Measurements from ENCODE around the gene ACBD6.

Gene ACBD6

DNA sequence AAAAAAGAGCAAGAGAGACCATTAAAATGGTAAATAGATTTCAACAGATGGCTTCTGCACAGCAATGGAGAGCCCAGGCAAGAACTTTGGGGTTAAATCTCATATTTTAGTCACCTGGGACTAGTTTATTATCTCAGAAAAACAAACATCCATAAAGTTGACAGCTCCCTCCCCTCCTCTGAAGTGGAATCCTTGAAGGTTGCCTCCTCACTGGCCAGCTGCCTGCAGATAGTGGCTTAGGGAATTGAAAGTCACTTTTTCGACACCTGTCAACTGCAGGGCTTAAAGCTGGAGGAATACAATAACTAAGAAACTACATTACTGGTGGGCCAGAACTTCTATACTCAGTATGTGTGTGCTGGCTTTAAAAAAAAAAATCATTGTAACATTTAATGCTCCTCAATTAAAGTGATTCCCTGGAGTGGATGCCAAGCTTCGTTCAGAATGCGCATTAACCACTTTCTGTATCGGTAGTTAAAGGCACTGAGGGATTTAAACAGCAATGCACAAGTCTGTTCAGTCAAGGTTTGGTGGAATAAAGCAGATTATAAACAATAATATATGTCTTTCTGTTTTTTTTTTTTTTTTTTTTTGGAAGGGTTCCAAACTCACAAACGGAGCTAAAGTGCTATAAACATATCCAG, 219.9 kb downstream of the ACBD6 start:
- H3K4me3 ChIP-seq (ENCODE audit: low read depth, low read length): no peak overlapping the region
- TF ChIP-seq, protein P1, sequence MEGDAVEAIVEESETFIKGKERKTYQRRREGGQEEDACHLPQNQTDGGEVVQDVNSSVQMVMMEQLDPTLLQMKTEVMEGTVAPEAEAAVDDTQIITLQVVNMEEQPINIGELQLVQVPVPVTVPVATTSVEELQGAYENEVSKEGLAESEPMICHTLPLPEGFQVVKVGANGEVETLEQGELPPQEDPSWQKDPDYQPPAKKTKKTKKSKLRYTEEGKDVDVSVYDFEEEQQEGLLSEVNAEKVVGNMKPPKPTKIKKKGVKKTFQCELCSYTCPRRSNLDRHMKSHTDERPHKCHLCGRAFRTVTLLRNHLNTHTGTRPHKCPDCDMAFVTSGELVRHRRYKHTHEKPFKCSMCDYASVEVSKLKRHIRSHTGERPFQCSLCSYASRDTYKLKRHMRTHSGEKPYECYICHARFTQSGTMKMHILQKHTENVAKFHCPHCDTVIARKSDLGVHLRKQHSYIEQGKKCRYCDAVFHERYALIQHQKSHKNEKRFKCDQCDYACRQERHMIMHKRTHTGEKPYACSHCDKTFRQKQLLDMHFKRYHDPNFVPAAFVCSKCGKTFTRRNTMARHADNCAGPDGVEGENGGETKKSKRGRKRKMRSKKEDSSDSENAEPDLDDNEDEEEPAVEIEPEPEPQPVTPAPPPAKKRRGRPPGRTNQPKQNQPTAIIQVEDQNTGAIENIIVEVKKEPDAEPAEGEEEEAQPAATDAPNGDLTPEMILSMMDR (IDR thresholded peaks at IDR 0.05; ENCODE audit: low read depth, low read length): no peak

DNA sequence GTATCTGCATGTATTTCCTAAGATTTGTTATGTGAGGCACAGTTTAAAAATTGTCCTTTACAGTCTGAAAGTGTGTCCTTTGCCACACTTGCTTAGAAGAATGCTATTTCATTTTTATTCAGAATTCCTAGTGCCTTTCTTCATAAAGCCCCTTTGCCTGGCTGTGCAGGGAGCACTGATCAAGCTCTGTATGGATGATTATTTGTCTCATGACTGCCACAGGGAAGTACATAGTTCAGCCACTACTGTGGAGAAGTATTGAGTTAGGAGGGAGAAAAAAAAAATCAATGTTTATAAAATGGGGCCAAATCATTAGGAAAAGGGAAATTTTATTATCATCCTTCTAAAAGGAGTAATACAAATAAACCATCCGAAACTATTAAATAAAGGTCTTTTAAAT, 220.9 kb downstream of the ACBD6 start:
- TF ChIP-seq, protein P1 (IDR thresholded peaks at IDR 0.05; ENCODE audit: low read depth, low read length): no peak
- H3K4me3 ChIP-seq (ENCODE audit: low read depth, low read length): no peak overlapping the region

DNA sequence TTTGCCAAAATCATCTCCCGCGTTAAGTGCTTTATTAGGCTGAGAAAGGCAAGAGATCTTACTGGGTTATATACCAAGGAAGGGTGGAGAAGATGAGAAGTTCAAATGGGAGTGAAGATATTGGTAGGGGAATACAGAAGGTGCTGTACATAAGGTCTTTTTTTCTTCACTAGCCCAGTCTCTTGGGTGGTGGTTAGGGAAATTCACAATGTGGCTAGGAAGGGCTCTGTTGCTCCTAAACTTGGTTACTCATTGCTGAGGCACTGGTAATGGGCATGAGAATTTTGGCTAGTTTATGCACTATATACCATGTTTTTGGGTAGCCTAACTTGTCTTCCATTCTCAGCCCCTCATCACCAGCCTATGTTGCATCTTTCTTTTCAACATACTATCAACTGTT, 221.8 kb downstream of the ACBD6 start:
- TF ChIP-seq, protein P1 (IDR thresholded peaks at IDR 0.05; ENCODE audit: low read depth, low read length): no peak

DNA sequence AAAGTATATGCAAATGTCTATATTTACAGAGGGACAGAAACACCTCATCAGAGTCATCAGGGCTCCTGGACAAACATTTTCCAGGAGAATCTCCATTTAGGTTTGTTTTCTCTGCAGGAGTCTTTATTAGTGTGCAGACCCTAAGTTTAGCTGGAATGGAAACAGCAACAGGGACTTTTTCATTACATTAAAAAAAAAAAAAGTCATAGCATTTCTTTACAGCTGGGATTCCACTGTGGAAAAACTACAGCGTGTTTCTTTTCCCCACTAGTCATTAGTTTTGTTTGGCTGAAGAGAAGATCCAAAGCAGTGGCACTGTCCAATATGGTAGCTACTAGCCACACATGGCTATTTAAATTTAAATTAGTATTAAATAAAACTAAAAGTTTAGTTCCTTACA, 222.7 kb downstream of the ACBD6 start:
- TF ChIP-seq, protein P1 (IDR thresholded peaks at IDR 0.05; ENCODE audit: low read depth, low read length): no peak

More for the DNA sequence above, 221.8 kb downstream of the ACBD6 start:
- no peak overlapping the region for H3K4me3 ChIP-seq (ENCODE audit: low read depth, low read length)

DNA sequence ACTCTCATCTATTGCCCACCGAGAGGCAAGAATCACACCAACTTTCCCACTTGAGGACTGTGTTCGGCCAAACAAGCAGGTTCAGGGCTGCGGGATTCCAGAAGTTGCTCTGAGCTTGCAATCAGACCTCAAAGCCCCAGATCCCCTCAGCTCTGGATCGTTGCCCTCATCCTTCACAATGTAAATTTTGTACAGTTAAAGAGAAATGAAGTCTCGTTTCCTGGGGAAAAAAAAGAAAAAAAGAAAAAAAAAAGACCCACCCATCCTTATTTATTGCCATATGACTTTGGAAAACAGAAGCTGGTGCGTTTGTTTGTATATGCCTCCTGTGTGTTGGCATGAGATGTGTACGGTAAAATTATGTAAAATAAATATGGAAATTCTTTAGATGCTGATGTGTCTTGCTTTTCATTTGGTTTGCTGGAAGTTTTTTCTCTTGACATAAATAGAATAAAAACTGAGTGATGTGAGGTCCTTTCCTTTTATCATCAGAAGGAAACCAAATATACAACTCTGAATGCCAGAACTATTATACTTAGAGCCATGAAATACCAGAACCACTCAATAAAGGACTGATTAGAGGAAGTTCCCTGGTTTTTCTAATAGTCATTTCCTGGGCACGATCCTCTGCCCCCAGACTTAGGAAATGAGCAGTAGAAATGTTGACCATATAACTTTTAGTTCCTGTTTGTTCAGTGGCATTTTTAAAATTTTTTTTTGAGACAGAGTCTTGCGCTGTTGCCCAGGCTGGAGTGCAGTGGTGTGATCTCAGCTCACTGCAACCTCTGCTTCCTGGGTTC, 223.6 kb downstream of the ACBD6 start:
- no peak overlapping the region for H3K4me3 ChIP-seq (ENCODE audit: low read depth, low read length)
- TF ChIP-seq, protein P1 (IDR thresholded peaks at IDR 0.05; ENCODE audit: low read depth, low read length): no peak

More for the DNA sequence above, 222.7 kb downstream of the ACBD6 start:
- no peak overlapping the region for H3K4me3 ChIP-seq (ENCODE audit: low read depth, low read length)

DNA sequence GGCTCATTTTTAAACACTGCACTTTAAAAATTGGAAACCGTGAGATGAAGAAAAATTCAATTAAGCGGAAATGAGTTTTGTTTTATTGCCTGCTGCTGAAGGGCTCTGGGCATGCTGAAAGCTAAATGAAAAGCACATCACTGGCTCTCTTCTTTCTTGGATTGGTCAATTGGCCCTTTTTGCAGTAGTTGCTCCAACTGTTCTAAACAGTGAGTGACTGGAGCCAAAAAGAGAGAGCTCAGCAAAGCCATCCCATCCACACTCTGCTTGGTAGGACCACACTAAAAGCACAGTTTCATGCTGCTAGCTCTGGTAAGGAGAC, 224.2 kb downstream of the ACBD6 start:
- TF ChIP-seq, protein P1 (IDR thresholded peaks at IDR 0.05; ENCODE audit: low read depth, low read length): no peak
- H3K4me3 ChIP-seq (ENCODE audit: low read depth, low read length): no peak overlapping the region

DNA sequence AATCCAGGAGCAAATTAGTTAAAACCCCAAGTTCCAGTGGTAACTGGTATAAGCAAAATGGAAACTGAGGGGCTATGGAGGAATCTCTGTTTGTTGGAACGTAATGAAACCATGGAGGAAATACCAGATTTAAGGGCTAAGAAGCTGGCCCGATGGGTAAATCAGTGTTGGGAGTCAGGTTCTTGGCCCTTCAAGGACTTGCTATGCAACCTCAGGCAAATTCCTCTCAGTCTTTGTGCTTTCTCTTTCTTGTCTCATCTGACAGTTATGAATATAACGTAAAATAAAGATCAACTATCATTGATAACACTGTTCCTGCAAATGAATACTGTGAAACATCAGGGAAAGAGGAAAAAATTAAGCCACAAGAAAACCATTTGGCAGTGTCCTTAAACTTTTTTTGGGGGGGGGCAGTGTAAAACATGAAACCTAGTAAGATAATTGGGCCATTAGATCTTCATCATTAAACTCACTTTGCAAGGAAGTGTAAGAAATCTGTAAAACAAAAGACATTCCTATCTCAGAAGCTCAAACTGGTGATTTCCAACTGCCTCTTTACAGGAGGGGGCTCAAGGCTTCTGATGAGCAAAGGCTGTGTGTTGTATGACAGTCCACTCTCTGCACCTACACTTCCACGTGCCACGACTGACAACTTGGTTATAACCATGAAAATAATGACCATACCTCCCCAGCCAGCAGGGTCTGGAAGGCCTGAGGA, 224.7 kb downstream of the ACBD6 start:
- H3K4me3 ChIP-seq (ENCODE audit: low read depth, low read length): no peak overlapping the region
- TF ChIP-seq, protein P1 (IDR thresholded peaks at IDR 0.05; ENCODE audit: low read depth, low read length): no peak
